ENCODE results near the gene BTK. TPM values are rescaled to one million over a fixed set of nuclear protein-coding genes. Genes with fewer than 3 reads are reported as not detected.

The BTK gene
- total RNA-seq, 1 experiment from 2014 or later, result 0.35 TPM

- Mint-ChIP-seq H3K27ac (no peak overlapping the region), H3K36me3 (ENCODE audit: insufficient read depth in 1 of 3, low read depth in 3 of 3) (peaks cover 19 to 28% (median 21%) of the 10 kb centered on the region in 3 experiments), H3K4me1 (peaks cover 13 to 16% of the 10 kb centered on the region in 2 experiments), H3K9me3 (peaks cover 69 to 70% of the 10 kb centered on the region in 2 experiments), H3K27me3 (ENCODE audit: low read depth) (peaks cover 1% of the 10 kb centered on the region; the same call in 1 of the 2 replicates), H3K4me3 (no peak overlapping the region)
- no peak for TF ChIP-seq CTCF (conservative IDR thresholded peaks at IDR 0.05)
- Histone ChIP-seq H2BK20ac (ENCODE audit: low read depth, low read length, poor library complexity, severe bottlenecking) (no peak overlapping the region), H3K23me2 (ENCODE audit: insufficient read length, low read depth, low read length, poor library complexity, severe bottlenecking) (peaks cover 4% of the 10 kb centered on the region), H3K9ac (ENCODE audit: extremely low read depth, insufficient read length, low read length) (no peak overlapping the region), H3K9me3 (ENCODE audit: control insufficient read depth, low read depth, low read length) (peaks cover 21% of the 10 kb centered on the region), H3K56ac (ENCODE audit: insufficient read length, low read depth, low read length) (no peak overlapping the region), H4K91ac (ENCODE audit: insufficient read length, low read depth, low read length) (no peak overlapping the region), H2BK12ac (ENCODE audit: insufficient read length, low read depth, low read length) (no peak overlapping the region), H2AK5ac (ENCODE audit: insufficient read length, low read length) (no peak overlapping the region), H4K20me1 (ENCODE audit: control insufficient read depth, insufficient read depth, insufficient read length) (no peaks in the 10 kb centered on the region), H3K79me2 (ENCODE audit: insufficient read depth, low read length) (peaks cover 7% of the 10 kb centered on the region; the same call in 1 of the 2 replicates), H2BK120ac (ENCODE audit: low read depth, low read length, poor library complexity, severe bottlenecking) (no peak overlapping the region), H2BK5ac (ENCODE audit: insufficient read length, low read length) (no peak overlapping the region), H2AFZ (ENCODE audit: low read length) (no peak overlapping the region), H3K23ac (ENCODE audit: insufficient read length, low read depth, low read length) (no peak overlapping the region), H2BK15ac (ENCODE audit: low read depth, low read length) (no peak overlapping the region), H3K14ac (ENCODE audit: insufficient read depth, low read length) (no peak overlapping the region), H4K8ac (replicated peaks; ENCODE audit: insufficient read length, low read depth, low read length) (no peak overlapping the region), H3T11ph (ENCODE audit: low read length) (no peak overlapping the region), H3K27ac (ENCODE audit: insufficient read length, low read depth, low read length) (no peak overlapping the region), H4K5ac (ENCODE audit: insufficient read length, low read depth, low read length) (no peak overlapping the region), H3K4ac (ENCODE audit: low read depth, low read length) (no peak overlapping the region), H3K18ac (ENCODE audit: insufficient read length, low read depth, low read length) (no peak overlapping the region), H3K4me1 (ENCODE audit: insufficient read depth, low read length) (no peaks in the 10 kb centered on the region), H3K79me1 (ENCODE audit: insufficient read depth, low read depth, low read length, poor library complexity, severe bottlenecking) (no peaks in the 10 kb centered on the region), H3K27me3 (ENCODE audit: insufficient read depth, low read length) (no peaks in the 10 kb centered on the region), H3K4me2 (ENCODE audit: insufficient read depth, insufficient read length, low read length) (no peak overlapping the region)
- WGBS (ENCODE audit: extremely low coverage, insufficient read length, low lambda C conversion rate), result no CpG with 5 or more reads among the region's 10 CpGs
- no peak for DNase-seq
Observed at GRCh38 chrX:101411984-101412383, 26.0 kb upstream of the BTK start.

All from H9 (cell line).